ENCODE data around the gene BRI3. TPM values are rescaled to one million over a fixed set of nuclear protein-coding genes. Genes with fewer than 3 reads are reported as not detected.

Gene BRI3
- total and polyA plus RNA-seq, 9 of the 15 experiments (the other 6 are each of a cell fraction or from before 2014, with no cell fraction given), result 4.3 to 57.4 (median 18.6) TPM

GRCh38 chr7:98339043-98339442 lies 57.6 kb downstream of the BRI3 start:
- H3K9ac ChIP-seq (ENCODE audit: insufficient read depth in 1 of 2, low read depth in 2 of 2, low read length in 2 of 2), result no peak overlapping the region
- FAIRE-seq, result no peak
- no peaks in the 10 kb centered on the region for H3K27me3 ChIP-seq (ENCODE audit: control insufficient read depth in 2 of 2, insufficient read depth in 2 of 2, low read length in 2 of 2)
- intact Hi-C loops (cut with micrococcal nuclease) (no loop called here), in situ Hi-C loops (cut with MboI) (no loop called here)
- H4K20me1 ChIP-seq (replicated peaks; ENCODE audit: control insufficient read depth, insufficient read depth, low read length), result no peaks in the 10 kb centered on the region
- ChIA-PET CTCF (ENCODE audit: low intra/inter-chr PET ratio) (no interaction called here), POLR2A (interaction anchor here (0.7 to 2.2 kb wide), 2 partner anchors 11 to 13 kb away, joined by 3 to 5 read pairs; no protein-coding TSS in a partner anchor)
- no peak overlapping the region for H3K4me3 ChIP-seq
- H3K79me2 ChIP-seq (ENCODE audit: control insufficient read depth, insufficient read depth, low read length), result no peaks in the 10 kb centered on the region
- H3K9me1 ChIP-seq (ENCODE audit: control insufficient read depth, insufficient read depth, low read length), result no peaks in the 10 kb centered on the region
- H3K27ac ChIP-seq (ENCODE audit: extremely low read depth, low read depth, low read length), result no peak overlapping the region
- TF ChIP-seq ID3 (CRISPR knock-in tag; IDR thresholded peaks at IDR 0.05) (no peak), ID3 (tag; IDR thresholded peaks at IDR 0.05) (no peak), RBM25 (IDR thresholded peaks at IDR 0.05; ENCODE audit: low read depth, low read length, severe bottlenecking) (peak; percentile 66)
- ATAC-seq, result no peak
- WGBS (ENCODE audit: insufficient coverage, low coverage, missing lambda C conversion rate), result 90% methylated on average over 3 of the region's 3 CpGs
- no peaks in the 10 kb centered on the region for H3K9me3 ChIP-seq (replicated peaks; ENCODE audit: control insufficient read depth, insufficient read depth, low read depth, low read length)
- no peaks in the 10 kb centered on the region; a peak in 1 of 5 replicates for H3K4me1 ChIP-seq (replicated peaks in 1 of 2; ENCODE audit: control insufficient read depth in 2 of 2, insufficient read depth in 2 of 2, low read length in 2 of 2)
- no TSS peak for BruUV-seq (replicated peaks)
- DNase-seq (ENCODE audit: extremely low read depth in 1 of 4, low spot score in 3 of 4), result no peak
- no peak overlapping the region for H2AFZ ChIP-seq (ENCODE audit: low read depth, low read length)
- no peaks in the 10 kb centered on the region for H3K36me3 ChIP-seq (ENCODE audit: control insufficient read depth, insufficient read depth, low read length)
- H3K4me2 ChIP-seq (ENCODE audit: insufficient read depth, low read length), result no peak overlapping the region

- H3K36me3 ChIP-seq (ENCODE audit: control insufficient read depth, insufficient read depth, low read length), result no peaks in the 10 kb centered on the region
- TF ChIP-seq RHOXF2B (CRISPR knock-in tag; conservative IDR thresholded peaks at IDR 0.05) (no peak), HNRNPL (IDR thresholded peaks at IDR 0.05; ENCODE audit: low read depth, low read length) (no peak), FOXK1 (CRISPR knock-in tag; IDR thresholded peaks at IDR 0.05; ENCODE audit: borderline replicate concordance) (no peak), CBX3 (IDR thresholded peaks at IDR 0.05; ENCODE audit: borderline replicate concordance in 1 of 2, low read length in 2 of 2) (no peak), DIDO1 (tag; IDR thresholded peaks at IDR 0.05; ENCODE audit: low read depth) (no peak), ZMIZ1 (IDR thresholded peaks at IDR 0.05; ENCODE audit: low read depth in 2 of 2, low read length in 2 of 2) (no peak), CREB3 (tag; conservative IDR thresholded peaks at IDR 0.05; ENCODE audit: low read depth) (no peak), SMAD4 (CRISPR knock-in tag; conservative IDR thresholded peaks at IDR 0.05) (no peak)
These were observed 59.6 kb downstream of the BRI3 start for GRCh38 chr7:98341106-98341505.

More at GRCh38 chr7:98341106-98341505, 59.6 kb downstream of the BRI3 start:
- no peak overlapping the region for H3K9ac ChIP-seq (ENCODE audit: insufficient read depth in 1 of 2, low read depth in 2 of 2, low read length in 2 of 2)
- no peak overlapping the region for H3K4me3 ChIP-seq
- no peaks in the 10 kb centered on the region; a peak in 1 of 5 replicates for H3K4me1 ChIP-seq (replicated peaks in 1 of 2; ENCODE audit: control insufficient read depth in 2 of 2, insufficient read depth in 2 of 2, low read length in 2 of 2)
- H3K9me1 ChIP-seq (ENCODE audit: control insufficient read depth, insufficient read depth, low read length), result no peaks in the 10 kb centered on the region
- no peaks in the 10 kb centered on the region for H3K9me3 ChIP-seq (replicated peaks; ENCODE audit: control insufficient read depth, insufficient read depth, low read depth, low read length)
- H2AFZ ChIP-seq (ENCODE audit: low read depth, low read length), result no peak overlapping the region
- no peak overlapping the region for H3K4me2 ChIP-seq (ENCODE audit: insufficient read depth, low read length)
- BruUV-seq (replicated peaks), result no TSS peak
- DNase-seq (ENCODE audit: extremely low read depth in 1 of 4, low spot score in 3 of 4), result no peak
- ChIA-PET POLR2A (interaction anchor here (0.8 to 0.9 kb wide), 2 partner anchors 12 to 32 kb away, joined by 3 to 4 read pairs; no protein-coding TSS in a partner anchor), CTCF (ENCODE audit: low intra/inter-chr PET ratio) (no interaction called here)
- no peaks in the 10 kb centered on the region for H3K79me2 ChIP-seq (ENCODE audit: control insufficient read depth, insufficient read depth, low read length)
- ATAC-seq, result no peak
- H3K27me3 ChIP-seq (ENCODE audit: control insufficient read depth in 2 of 2, insufficient read depth in 2 of 2, low read length in 2 of 2), result no peaks in the 10 kb centered on the region
- intact Hi-C loops (cut with micrococcal nuclease), result no loop called here
- in situ Hi-C loops (cut with MboI), result no loop called here
- H4K20me1 ChIP-seq (replicated peaks; ENCODE audit: control insufficient read depth, insufficient read depth, low read length), result no peaks in the 10 kb centered on the region
- no peak overlapping the region for H3K27ac ChIP-seq (ENCODE audit: extremely low read depth, low read depth, low read length)
- 48% methylated on average over 3 of the region's 3 CpGs for WGBS (ENCODE audit: insufficient coverage, low coverage, missing lambda C conversion rate)
- FAIRE-seq, result no peak
